GM19025 (cell line): ENCODE data around the gene FAM204A.

Experiments used
- ATAC-seq: cut with Tn5 transposase; IDR thresholded peaks from one replicate; pipeline ENCODE4 v1.9.1; 2021; ENCODE audit warnings: mild to moderate bottlenecking, low read depth, moderate library complexity; ENCODE audit not compliant: unreplicated experiment

The FAM204A gene

DNA sequence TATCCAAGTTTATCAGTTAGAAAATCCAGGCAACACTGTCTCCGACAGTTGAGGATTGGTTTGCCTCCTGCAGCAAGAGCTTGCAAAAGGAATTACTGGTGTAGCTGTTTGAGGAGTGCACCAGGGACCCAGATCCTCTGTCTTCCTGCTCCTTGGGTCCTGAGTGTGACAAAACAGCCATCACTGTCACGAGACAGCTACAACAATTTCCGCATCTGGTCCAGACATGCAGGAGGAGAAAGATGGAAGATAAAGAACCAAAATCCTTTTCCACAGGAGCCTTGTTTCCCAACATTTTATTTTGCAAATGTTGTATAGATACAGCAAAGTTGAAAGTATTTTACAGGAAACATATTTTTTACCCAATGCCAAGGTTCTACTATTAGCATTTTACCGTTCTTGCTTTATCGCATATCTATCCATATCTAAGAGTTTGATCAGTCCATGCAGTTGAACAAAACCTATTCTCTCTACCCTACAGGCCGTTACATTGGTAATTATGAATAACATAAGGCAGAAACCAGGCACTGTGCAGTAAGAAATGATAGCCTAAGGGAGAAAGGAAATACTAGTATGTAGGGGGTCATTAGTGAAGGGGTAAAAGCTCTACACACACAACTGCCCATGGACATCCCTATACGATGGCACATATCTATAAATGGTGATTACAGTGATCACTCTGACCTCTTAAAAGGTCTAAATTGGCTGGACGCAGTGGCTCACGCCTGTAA lies 54.9 kb downstream of the FAM204A start:
- ATAC-seq = no peak

DNA sequence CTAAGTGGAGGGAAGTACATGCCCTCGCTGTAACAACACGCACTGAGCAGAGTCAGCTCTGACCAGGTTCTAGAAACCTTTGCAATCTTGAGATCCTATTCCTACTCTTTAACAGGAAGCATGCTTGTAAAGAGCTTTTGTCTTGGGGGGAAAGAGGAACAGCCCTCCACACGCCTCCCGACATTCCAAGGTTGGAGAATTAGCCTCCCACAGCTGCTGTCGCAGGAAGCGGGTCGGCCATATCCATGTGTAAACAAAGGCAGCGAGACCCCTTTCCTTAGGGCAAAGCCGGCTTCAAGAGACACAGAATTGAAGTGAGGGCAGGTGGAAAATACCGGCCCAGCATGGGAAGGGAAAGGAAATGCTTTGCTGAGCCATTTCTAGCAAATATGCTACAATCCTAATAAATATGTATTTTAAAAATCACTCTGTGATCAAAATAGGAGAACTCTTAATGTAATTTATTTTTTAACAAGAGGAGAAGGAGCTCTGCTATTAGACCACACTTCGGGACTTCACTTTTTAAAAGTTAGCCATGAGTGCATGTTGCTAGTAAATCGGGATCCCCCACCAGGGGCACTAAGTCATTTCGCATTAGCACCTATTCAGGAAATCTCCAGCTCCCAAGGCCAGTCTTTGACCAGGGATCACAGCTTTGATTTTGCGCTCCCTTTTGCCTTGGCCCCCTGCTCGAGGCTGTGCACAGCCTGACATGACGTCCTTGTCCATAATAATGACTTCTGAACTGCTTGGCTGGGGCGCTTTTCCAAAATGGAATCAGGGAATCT lies 55.9 kb downstream of the FAM204A start:
- no peak for ATAC-seq

GRCh38 chr10:118282670-118283069 lies 59.5 kb downstream of the FAM204A start:
- no peak for ATAC-seq

GRCh38 chr10:118278649-118279048 lies 63.5 kb downstream of the FAM204A start:
- ATAC-seq = no peak

- ATAC-seq = no peak
Measured at GRCh38 chr10:118277871-118278270, 64.3 kb downstream of the FAM204A start.

DNA sequence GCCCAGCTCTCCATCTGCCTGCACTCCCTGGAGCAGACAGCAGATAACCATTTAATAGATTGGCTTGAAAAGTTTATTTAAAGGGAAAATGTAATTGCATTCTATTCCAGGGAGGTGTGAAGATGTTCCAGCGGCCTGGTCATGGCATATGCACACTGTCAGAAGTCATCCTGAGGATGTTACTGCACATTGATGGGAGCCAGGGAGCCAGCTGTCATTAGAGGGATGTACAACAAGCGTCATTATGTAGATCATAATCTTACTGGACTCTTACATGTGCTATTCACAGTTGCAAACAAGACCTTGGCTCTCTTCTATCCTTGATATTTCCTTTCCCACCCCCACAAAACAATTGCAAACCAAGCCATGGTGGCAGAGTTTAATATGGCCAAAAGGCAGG lies 65.4 kb downstream of the FAM204A start:
- ATAC-seq = no peak

- no peak for ATAC-seq
Measured at GRCh38 chr10:118276204-118276603, 65.9 kb downstream of the FAM204A start.

DNA sequence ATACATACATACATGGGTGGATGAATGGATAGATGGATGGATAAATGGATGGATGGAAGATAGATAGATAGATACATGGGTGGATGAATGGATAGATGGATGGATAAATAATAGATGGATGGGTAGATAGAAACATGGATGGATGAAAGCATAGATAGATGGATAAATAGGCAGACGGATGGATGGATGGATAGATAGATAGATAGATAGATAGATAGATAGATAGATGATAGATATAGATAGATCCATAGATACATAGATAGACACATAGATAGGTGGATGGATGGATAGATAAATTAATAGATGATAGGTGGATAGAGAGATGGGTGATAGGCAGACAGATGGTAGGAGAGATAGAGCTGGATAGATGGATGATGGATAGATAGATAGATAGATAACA lies 68.5 kb downstream of the FAM204A start:
- ATAC-seq = no peak

- no peak for ATAC-seq
Measured at GRCh38 chr10:118272767-118273166, 69.4 kb downstream of the FAM204A start.

- ATAC-seq = no peak
Measured at GRCh38 chr10:118272149-118272721, 69.9 kb downstream of the FAM204A start.

DNA sequence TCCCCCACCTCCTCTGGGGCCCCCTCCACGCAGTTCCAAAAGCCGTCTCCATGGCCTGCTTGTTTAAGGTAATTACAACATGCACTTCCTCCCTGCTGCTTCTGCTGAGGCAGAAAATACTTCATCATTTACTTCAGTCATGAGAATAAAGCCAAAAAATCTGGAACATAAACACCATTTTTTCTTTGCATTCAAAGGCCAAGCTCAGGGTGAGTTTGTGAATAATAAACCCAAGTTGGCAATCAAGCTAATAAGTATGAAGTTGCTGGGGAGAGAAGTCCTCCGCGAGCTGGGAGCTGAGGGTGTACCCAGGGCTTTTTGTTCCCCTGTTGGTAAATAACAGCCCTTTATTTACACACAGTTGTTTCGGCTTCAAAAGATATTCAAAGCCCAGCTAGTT lies 70.5 kb downstream of the FAM204A start:
- no peak for ATAC-seq

DNA sequence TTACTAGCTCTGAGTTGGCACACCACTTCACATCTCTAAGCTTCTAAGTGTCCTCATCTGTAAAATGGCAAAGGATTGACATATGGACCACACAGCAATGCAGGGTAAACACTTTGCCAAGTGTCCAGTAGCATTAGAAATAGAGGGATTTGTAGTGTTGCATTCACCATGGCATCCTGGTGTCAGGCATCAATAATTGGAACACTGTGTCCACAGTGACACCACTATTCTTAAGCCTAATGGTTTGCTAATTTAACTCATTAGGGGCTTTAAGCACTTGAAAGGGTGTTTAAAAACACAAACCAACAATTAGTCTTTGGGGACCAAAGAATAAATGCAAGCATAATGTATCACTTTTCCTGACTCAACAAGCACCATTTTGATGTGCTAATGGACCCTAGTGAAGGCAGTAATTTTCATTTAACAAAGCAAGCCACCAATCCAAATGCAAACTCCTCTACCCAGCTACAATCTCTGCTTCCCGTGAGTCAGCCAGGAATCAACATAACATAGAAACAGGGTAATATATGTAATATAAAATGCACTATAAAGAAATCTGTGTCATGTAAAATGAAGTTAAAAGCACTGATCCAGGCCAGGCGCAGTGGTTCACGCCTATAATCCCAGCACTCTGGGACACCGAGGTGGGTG lies 75.9 kb downstream of the FAM204A start:
- ATAC-seq = no peak

GRCh38 chr10:118264838-118265470 lies 77.2 kb downstream of the FAM204A start:
- no peak for ATAC-seq

GRCh38 chr10:118264252-118264651 lies 77.9 kb downstream of the FAM204A start:
- no peak for ATAC-seq

DNA sequence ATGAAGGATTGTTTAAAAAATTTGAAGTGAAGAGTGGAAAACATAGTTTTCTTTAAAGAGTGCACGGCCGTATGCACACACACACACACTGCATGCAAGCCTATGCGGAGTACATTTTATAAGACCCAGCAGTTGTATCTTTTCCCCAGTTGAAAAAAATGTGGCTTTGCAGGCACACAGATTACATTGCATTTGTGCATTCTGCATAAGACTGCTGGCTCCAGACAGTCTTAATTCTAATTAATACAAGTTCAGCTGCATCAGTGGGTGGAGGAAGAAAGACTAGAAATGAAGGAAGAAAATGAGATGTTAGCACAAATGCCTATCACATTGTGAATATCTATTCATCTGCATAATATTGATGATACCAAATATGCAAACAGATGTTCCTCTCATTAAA lies 79.6 kb downstream of the FAM204A start:
- ATAC-seq = no peak

DNA sequence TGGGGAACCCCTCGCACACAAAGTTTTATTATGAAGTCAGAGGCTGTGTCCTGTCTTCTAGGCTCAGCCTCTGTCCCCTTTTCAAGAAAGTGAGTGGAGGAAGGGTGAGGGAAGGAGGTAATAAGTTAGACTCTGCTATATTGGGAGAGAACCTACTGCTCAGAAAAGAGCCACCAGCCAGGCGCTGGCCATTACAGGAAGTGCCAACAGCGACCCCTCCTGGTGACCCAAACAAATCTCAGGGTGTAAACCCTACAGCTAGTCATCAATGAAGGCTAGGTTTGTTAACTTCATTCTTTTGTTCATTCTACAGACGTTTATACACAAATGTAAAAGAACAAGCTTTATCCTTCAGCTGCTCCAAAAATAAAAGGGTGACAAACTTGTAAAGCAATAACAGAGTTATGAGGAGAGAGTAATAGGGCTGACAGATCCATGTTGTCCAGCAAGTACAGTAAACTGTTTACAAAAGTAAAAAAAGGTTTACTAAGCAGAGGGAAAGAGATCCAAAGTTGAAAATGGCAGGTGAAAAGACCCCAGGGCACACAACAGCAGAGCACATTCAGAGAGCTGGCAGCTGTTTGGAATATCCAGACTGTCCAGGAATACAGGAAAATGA lies 82.7 kb downstream of the FAM204A start:
- ATAC-seq = no peak

DNA sequence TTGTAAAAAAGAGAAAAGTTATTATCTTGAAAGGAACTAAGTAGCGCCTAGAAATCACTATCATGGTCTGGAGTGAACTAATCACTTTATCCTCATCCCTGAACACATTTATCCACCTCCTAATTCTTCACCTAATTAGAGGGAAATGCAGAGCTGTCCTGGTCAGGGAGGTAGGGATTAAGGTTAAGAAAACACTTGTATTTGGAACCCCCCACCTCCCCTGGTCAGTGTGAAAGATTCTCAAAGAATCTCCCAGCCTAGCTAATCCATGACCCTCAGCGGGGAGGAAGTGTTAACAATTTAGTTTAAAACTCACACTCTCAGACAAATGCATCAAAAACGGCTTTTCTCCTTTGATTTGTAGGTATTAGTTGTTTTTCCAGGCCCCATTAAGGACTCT lies 83.8 kb downstream of the FAM204A start:
- no peak for ATAC-seq

GRCh38 chr10:118256825-118257570 lies 85.1 kb downstream of the FAM204A start:
- ATAC-seq = no peak

DNA sequence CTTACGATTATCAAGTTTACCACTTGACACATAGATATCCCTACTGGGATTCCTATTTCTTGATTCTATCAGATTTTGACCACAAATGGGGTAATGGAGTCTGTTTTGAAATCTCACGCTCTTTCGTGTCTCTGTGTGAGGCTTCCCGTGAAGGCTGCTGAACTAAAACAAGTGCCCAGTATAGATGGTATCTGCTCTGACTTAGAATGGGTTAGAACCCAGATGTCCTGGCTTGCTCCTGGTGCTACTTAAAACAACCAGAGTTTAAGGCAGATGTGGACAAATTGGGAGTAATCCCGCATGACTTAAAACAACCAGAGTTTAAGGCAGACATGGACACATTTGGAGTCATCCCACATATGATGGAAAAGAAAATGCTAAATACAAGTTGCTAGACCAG lies 85.9 kb downstream of the FAM204A start:
- no peak for ATAC-seq

DNA sequence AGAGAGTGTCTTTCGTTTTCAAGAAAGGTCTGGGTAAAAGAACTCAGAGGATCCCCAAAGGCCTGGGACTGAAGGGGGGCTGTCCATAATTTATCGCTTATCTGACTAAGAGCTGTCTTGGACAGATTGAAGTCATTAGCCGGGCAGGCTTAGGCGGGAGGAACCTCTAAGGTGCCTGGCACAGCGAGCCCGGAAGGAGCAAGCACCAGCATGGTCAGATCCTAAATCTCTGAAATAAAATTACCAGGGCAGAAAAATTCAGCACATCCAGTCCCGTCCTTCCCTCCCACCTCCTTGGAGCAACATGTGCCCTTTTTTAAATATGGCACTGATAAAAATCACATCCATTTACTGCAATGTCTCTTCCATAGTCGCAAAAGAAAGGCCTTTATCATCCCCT lies 86.8 kb downstream of the FAM204A start:
- ATAC-seq = no peak
